ENCODE data around the gene MAGEE2. TPM values are rescaled to one million over a fixed set of nuclear protein-coding genes. Genes with fewer than 3 reads are reported as not detected.
"Not testable (repeated sequence)": the region's sequence is repeated elsewhere in the genome, so short reads cannot be mapped to it uniquely, and the experiment has no call there.

Gene MAGEE2
- total RNA-seq (2022) (not detected in 2 replicates), Bru-seq, nascent RNA (not detected), BruChase-seq, experiment 1, labeled RNA remaining after a 2-hour chase (not detected), BruChase-seq, experiment 2, labeled RNA remaining after a 6-hour chase (not detected)
- long read RNA-seq: 0 reads

DNA sequence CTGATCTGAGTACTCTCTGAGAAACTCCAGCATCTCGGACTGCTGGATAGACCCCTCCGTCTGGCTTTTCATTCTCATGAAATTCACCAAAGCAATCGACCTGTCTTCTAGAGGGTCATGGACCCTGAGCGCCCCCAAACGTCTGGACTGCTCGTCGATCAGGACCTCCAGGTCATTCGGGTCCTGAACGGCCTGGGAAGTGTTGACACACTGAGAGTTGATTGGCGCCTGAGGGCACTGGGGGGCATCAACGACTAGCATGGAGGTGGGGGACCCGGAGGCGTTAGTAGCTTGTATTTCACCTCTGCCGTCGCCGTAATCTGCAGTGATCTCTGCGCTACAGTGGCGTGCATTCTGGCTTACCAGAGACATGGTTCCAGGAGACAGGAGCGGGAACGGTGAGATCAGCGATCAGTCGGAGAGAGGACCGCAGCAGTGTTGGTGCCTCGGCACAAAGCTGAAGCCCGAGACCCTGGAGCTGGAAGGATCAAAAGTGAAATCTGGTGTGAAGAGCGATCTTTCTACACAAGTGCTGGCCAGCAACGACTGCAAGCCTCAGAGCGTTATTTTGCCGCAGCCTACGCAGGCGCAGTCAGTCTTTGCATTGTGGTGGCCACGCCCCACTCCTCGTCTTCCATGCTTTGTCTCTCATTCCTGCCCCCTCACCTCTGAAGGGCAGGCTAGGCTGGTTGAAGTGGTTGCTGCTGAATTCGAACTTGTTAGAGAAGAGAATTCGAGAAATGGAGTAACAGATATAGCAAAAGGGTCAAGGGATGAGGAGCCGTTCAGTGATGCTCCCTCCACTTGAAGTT, at the start of gene MAGEE2:
Gene MAGEE2 (minus strand): TSS at position 575 of the 812 bp plus-strand sequence. CDS start 203 bp downstream, at position 372.
- Mint-ChIP-seq H3K9me3 (ENCODE audit: unreplicated experiment) (no peaks in the 10 kb centered on the region), H3K27ac (ENCODE audit: unreplicated experiment) (no peak within 1 kb of the TSS), H3K27me3 (ENCODE audit: insufficient read depth, unreplicated experiment) (no peaks in the 10 kb centered on the region), H3K4me3 (ENCODE audit: unreplicated experiment) (no peak within 1 kb of the TSS), H3K36me3 (ENCODE audit: insufficient read depth, unreplicated experiment) (no peaks in the 10 kb centered on the region), H3K4me1 (ENCODE audit: low read depth, unreplicated experiment) (no peaks in the 10 kb centered on the region)
- CTCF ChIA-PET: no interaction called here
- intact Hi-C loops (cut with micrococcal nuclease; ENCODE audit: unreplicated experiment): no loop called here
- H3K4me1 ChIP-seq: no peaks in the 10 kb centered on the region
- BruUV-seq (replicated peaks): no TSS peak
- no peak for TF ChIP-seq CTCF (IDR thresholded peaks at IDR 0.05; ENCODE audit: insufficient read depth in 1 of 2, low read depth in 1 of 2, low read length in 1 of 2, severe bottlenecking in 1 of 2, unreplicated experiment in 1 of 2)
- no peaks in the 10 kb centered on the region for H3K36me3 ChIP-seq (ENCODE audit: control insufficient read depth, insufficient read depth, low read length)
- no peak within 1 kb of the TSS for H3K4me3 ChIP-seq (ENCODE audit: low read depth, low read length)
- POLR2A ChIA-PET: no interaction called here
- no peaks in the 10 kb centered on the region for H3K27me3 ChIP-seq (replicated peaks; ENCODE audit: control insufficient read depth, insufficient read depth, low read length)
- DNase-seq: no peak
- no peaks in the 10 kb centered on the region for H3K9me3 ChIP-seq

- no peak for TF ChIP-seq CTCF (IDR thresholded peaks at IDR 0.05; ENCODE audit: insufficient read depth in 1 of 2, low read depth in 1 of 2, low read length in 1 of 2, severe bottlenecking in 1 of 2, unreplicated experiment in 1 of 2)
- ChIA-PET CTCF (no interaction called here), POLR2A (no interaction called here)
- H3K4me3 ChIP-seq (ENCODE audit: low read depth, low read length): no peak overlapping the region
- no peaks in the 10 kb centered on the region for H3K36me3 ChIP-seq (ENCODE audit: control insufficient read depth, insufficient read depth, low read length)
- Mint-ChIP-seq H3K4me3 (ENCODE audit: unreplicated experiment) (no peak overlapping the region), H3K4me1 (ENCODE audit: low read depth, unreplicated experiment) (no peaks in the 10 kb centered on the region), H3K27ac (ENCODE audit: unreplicated experiment) (no peak overlapping the region), H3K27me3 (ENCODE audit: insufficient read depth, unreplicated experiment) (no peaks in the 10 kb centered on the region), H3K36me3 (ENCODE audit: insufficient read depth, unreplicated experiment) (no peaks in the 10 kb centered on the region), H3K9me3 (ENCODE audit: unreplicated experiment) (no peaks in the 10 kb centered on the region)
- intact Hi-C loops (cut with micrococcal nuclease; ENCODE audit: unreplicated experiment): no loop called here
- H3K9me3 ChIP-seq: no peaks in the 10 kb centered on the region
- H3K27me3 ChIP-seq (replicated peaks; ENCODE audit: control insufficient read depth, insufficient read depth, low read length): no peaks in the 10 kb centered on the region
- BruUV-seq (replicated peaks): no TSS peak
- no peak for DNase-seq
- H3K4me1 ChIP-seq: no peaks in the 10 kb centered on the region
These were observed 1.2 kb upstream of the MAGEE2 start for GRCh38 chrX:75786290-75786689.

GRCh38 chrX:75781611-75782010, 3.4 kb downstream of the MAGEE2 start:
- CTCF ChIA-PET: no interaction called here
- no TSS peak for BruUV-seq (replicated peaks)
- no peak for DNase-seq
- Histone ChIP-seq H3K9me3 (no peaks in the 10 kb centered on the region), H3K36me3 (ENCODE audit: control insufficient read depth, insufficient read depth, low read length) (no peaks in the 10 kb centered on the region), H3K4me3 (ENCODE audit: low read depth, low read length) (no peak overlapping the region), H3K4me1 (no peaks in the 10 kb centered on the region), H3K27me3 (replicated peaks; ENCODE audit: control insufficient read depth, insufficient read depth, low read length) (no peaks in the 10 kb centered on the region)
- intact Hi-C loops (cut with micrococcal nuclease; ENCODE audit: unreplicated experiment): no loop called here
- Mint-ChIP-seq H3K27ac (ENCODE audit: unreplicated experiment) (no peak overlapping the region), H3K36me3 (ENCODE audit: insufficient read depth, unreplicated experiment) (no peaks in the 10 kb centered on the region), H3K4me3 (ENCODE audit: unreplicated experiment) (no peak overlapping the region), H3K4me1 (ENCODE audit: low read depth, unreplicated experiment) (no peaks in the 10 kb centered on the region), H3K9me3 (ENCODE audit: unreplicated experiment) (no peaks in the 10 kb centered on the region), H3K27me3 (ENCODE audit: insufficient read depth, unreplicated experiment) (no peaks in the 10 kb centered on the region)
- TF ChIP-seq CTCF (IDR thresholded peaks at IDR 0.05; ENCODE audit: insufficient read depth in 1 of 2, low read depth in 1 of 2, low read length in 1 of 2, severe bottlenecking in 1 of 2, unreplicated experiment in 1 of 2): no peak
- POLR2A ChIA-PET: no interaction called here

GRCh38 chrX:75768063-75768462, 17.0 kb downstream of the MAGEE2 start:
- H3K9me3 Mint-ChIP-seq (ENCODE audit: unreplicated experiment); BruUV-seq (replicated peaks); H3K4me1 ChIP-seq; H3K4me3 Mint-ChIP-seq (ENCODE audit: unreplicated experiment); H3K27me3 ChIP-seq (replicated peaks; ENCODE audit: control insufficient read depth, insufficient read depth, low read length); H3K27ac Mint-ChIP-seq (ENCODE audit: unreplicated experiment); intact Hi-C loops (cut with micrococcal nuclease; ENCODE audit: unreplicated experiment); CTCF ChIA-PET; H3K27me3 Mint-ChIP-seq (ENCODE audit: insufficient read depth, unreplicated experiment); POLR2A ChIA-PET; H3K4me1 Mint-ChIP-seq (ENCODE audit: low read depth, unreplicated experiment); DNase-seq; H3K9me3 ChIP-seq; H3K4me3 ChIP-seq (ENCODE audit: low read depth, low read length); H3K36me3 Mint-ChIP-seq (ENCODE audit: insufficient read depth, unreplicated experiment); H3K36me3 ChIP-seq (ENCODE audit: control insufficient read depth, insufficient read depth, low read length): not testable (repeated sequence)
